B cell (primary cell): ENCODE measurements around the gene RNU6-7. TPM values are rescaled to one million over a fixed set of nuclear protein-coding genes. Genes with fewer than 3 reads are reported as not detected.

Experiments used
- ATAC-seq: fragments of 200-7000 bp; cut with Tn5 transposase; one replicate; pipeline ENCODE4 v1.10.0; 2021; ENCODE audit warnings: low read depth, mild to moderate bottlenecking, moderate number of reproducible peaks, moderate library complexity
- CTCF ChIA-PET: fragments of 350-600 bp; sonication (Branson Sonifier 250); formaldehyde crosslinking; loops from one replicate; lab custom pipeline; 2021; ENCODE audit warnings: antibody characterized with exemption, inconsistent platforms; lab: Charles Lee
- POLR2A ChIA-PET: fragments of 350-600 bp; sonication (Branson Sonifier 250); formaldehyde crosslinking; loops from one replicate; lab custom pipeline; 2021; ENCODE audit warnings: antibody characterized with exemption; lab: Charles Lee
- DNase-seq: peaks from one replicate; pipeline ENCODE4 v3.0.0; 2013
- H2AFZ ChIP-seq: 2 replicates; pipeline ENCODE4 v1.6.1; 2012; ENCODE audit warnings: mild to moderate bottlenecking, low read depth, low read length; ENCODE audit not compliant: insufficient read depth, poor library complexity, severe bottlenecking
- H3K27ac ChIP-seq, 2 donors: 1 replicate in 1 of 2; 2 replicates in 1 of 2; pipeline ENCODE4 v1.5.1; 2012 to 2013; ENCODE audit warnings: low read length in 2 of 2, mild to moderate bottlenecking in 2 of 2, moderate library complexity in 1 of 2
- H3K27me3 ChIP-seq, 4 experiments: fragments of 200-600 bp in 1 of 4; sonication (generic) in 1 of 4; replicated peaks in 1 of 4; 1 replicate in 2 of 4; 2 replicates in 2 of 4; pipeline versions ENCODE4 v1.6.1 to v1.7.0; 2013 to 2016; ENCODE audit warnings: low read length in 3 of 4, mild to moderate bottlenecking in 2 of 4, mixed read lengths in 1 of 4, moderate library complexity in 1 of 4; ENCODE audit not compliant: insufficient read depth in 4 of 4, control insufficient read depth in 3 of 4; ENCODE audit errors: control extremely low read depth in 1 of 4
- H3K36me3 ChIP-seq, 2 experiments: replicated peaks in 1 of 2; 1 replicate in 1 of 2; 2 replicates in 1 of 2; pipeline versions ENCODE4 v1.6.1 to v1.7.1; 2013; ENCODE audit warnings: low read length in 1 of 2; ENCODE audit not compliant: insufficient read depth in 2 of 2, control insufficient read depth in 1 of 2; ENCODE audit errors: control extremely low read depth in 1 of 2, extremely low read depth in 1 of 2
- H3K4me1 ChIP-seq, 2 donors: fragments of 200-600 bp in 1 of 2; sonication (generic) in 1 of 2; 1 replicate in 1 of 2; 2 replicates in 1 of 2; pipeline versions ENCODE4 v1.5.1 to v1.6.1; 2013 to 2017; ENCODE audit warnings: low read length in 2 of 2; ENCODE audit not compliant: control insufficient read depth in 2 of 2, insufficient read depth in 2 of 2
- H3K4me2 ChIP-seq: replicated peaks from 2 replicates; pipeline ENCODE3; 2012; ENCODE audit warnings: mild to moderate bottlenecking, low read depth, low read length; ENCODE audit not compliant: poor library complexity, severe bottlenecking
- H3K4me3 ChIP-seq, 5 experiments: fragments of 200-600 bp in 1 of 5; sonication (generic) in 1 of 5; 1 replicate in 3 of 5; 2 replicates in 2 of 5; pipeline versions ENCODE4 v1.5.1 to v1.7.0; 2011 to 2016; ENCODE audit warnings: low read length in 4 of 5, mild to moderate bottlenecking in 4 of 5, low read depth in 2 of 5, control low read depth in 1 of 5, moderate library complexity in 1 of 5; ENCODE audit not compliant: insufficient read depth in 1 of 5; ENCODE audit errors: control extremely low read depth in 1 of 5, extremely low read depth in 1 of 5
- H3K79me2 ChIP-seq: fragments of 200-600 bp; sonication (generic); one replicate; pipeline ENCODE4 v1.6.0; 2016; ENCODE audit warnings: low read length; ENCODE audit not compliant: control insufficient read depth, insufficient read depth
- H3K9ac ChIP-seq: fragments of 200-600 bp; sonication (generic); 2 replicates; pipeline ENCODE4 v1.6.1; 2017; ENCODE audit warnings: mild to moderate bottlenecking, low read length, moderate library complexity
- H3K9me3 ChIP-seq, 3 donors: one replicate each; pipeline versions ENCODE4 v1.6.1 to v1.7.1; 2013; ENCODE audit warnings: low read length in 2 of 3; ENCODE audit not compliant: control insufficient read depth in 2 of 3, insufficient read depth in 1 of 3; ENCODE audit errors: control extremely low read depth in 1 of 3
- H4K20me1 ChIP-seq: 2 replicates; pipeline ENCODE4 v1.6.0; 2012; ENCODE audit warnings: mild to moderate bottlenecking, low read length; ENCODE audit not compliant: insufficient read depth, control insufficient read depth, poor library complexity, severe bottlenecking
- H3K27ac Mint-ChIP-seq: one replicate; pipeline ENCODE4 v1.8.0; 2021; ENCODE audit warnings: mixed read lengths
- H3K27me3 Mint-ChIP-seq: one replicate; pipeline ENCODE4 v1.8.0; 2021; ENCODE audit warnings: mixed read lengths
- H3K4me1 Mint-ChIP-seq: one replicate; pipeline ENCODE4 v1.8.0; 2021; ENCODE audit warnings: mixed read lengths
- H3K4me3 Mint-ChIP-seq: one replicate; pipeline ENCODE4 v1.8.0; 2021; ENCODE audit warnings: mixed read lengths
- H3K9me3 Mint-ChIP-seq: one replicate; pipeline ENCODE4 v1.8.0; 2022; ENCODE audit warnings: mixed read lengths; ENCODE audit not compliant: insufficient read depth
- EZH2 ChIP-seq: IDR thresholded peaks from 2 replicates; pipeline ENCODE4 v1.6.1; 2012; ENCODE audit warnings: borderline replicate concordance, low read depth, mild to moderate bottlenecking, moderate library complexity, low read length; ENCODE audit not compliant: insufficient read depth, poor library complexity, severe bottlenecking
- WGBS: methylation state at CpG from one replicate; pipeline ENCODE4 v1.1.5; 2013; ENCODE audit warnings: missing lambda C conversion rate; ENCODE audit not compliant: insufficient coverage; 5-methylcytosine and 5-hydroxymethylcytosine counted together
- intact Hi-C: fragments of 100-400 bp; cut with micrococcal nuclease; formaldehyde crosslinking; loops from one replicate; pipeline ENCODE4 v1.10.0; 2022
- polyA plus RNA-seq: library from polyadenylated mRNA; depleted of rRNA; stranded (reverse); fragments of >200 nt; gene quantifications from 2 replicates; pipeline ENCODE4 v1.2.3, GENCODE V29; 2012
- total RNA-seq, 2 donors: library from RNA; stranded (reverse); fragments of 120-200 nt in 1 of 2; gene quantifications; 1 replicate in 1 of 2; 2 replicates in 1 of 2; pipeline versions ENCODE4 v1.2.3 to v1.2.4, GENCODE V29; 2013 to 2022
- TF ChIP-seq, protein P1 (sequence below): fragments of 200-600 bp; IDR thresholded peaks from one replicate; pipeline ENCODE4 v1.8.0; 2022; ENCODE audit warnings: antibody characterized with exemption, mild to moderate bottlenecking

The RNU6-7 gene
- total and polyA plus RNA-seq, 2 donors (not counting 1 experiment from before 2014, with no cell fraction given): not detected

GRCh38 chr14:32244404-32244803 lies 42.6 kb downstream of the RNU6-7 start:
- ATAC-seq (no peak), DNase-seq (no peak)
- H3K27ac ChIP-seq: no peak overlapping the region
- CTCF ChIA-PET: interaction anchor here (0.7 to 4.3 kb wide), 7 partner anchors 9 to 734 kb away, joined by 3 to 32 read pairs (median 9); partner anchors contain the start of gene RNU6-8
- no peaks in the 10 kb centered on the region for H4K20me1 ChIP-seq
- Mint-ChIP-seq H3K27me3 (peaks cover 12% of the 10 kb centered on the region), H3K27ac (no peak overlapping the region), H3K4me1 (no peaks in the 10 kb centered on the region), H3K4me3 (no peak overlapping the region), H3K9me3 (no peaks in the 10 kb centered on the region)
- no peaks in the 10 kb centered on the region for H3K36me3 ChIP-seq
- H3K4me2 ChIP-seq: no peak overlapping the region
- no peak overlapping the region for H2AFZ ChIP-seq
- no peaks in the 10 kb centered on the region for H3K4me1 ChIP-seq
- intact Hi-C loops: no loop called here
- H3K9me3 ChIP-seq: peaks cover 0 to 5% (median 0%) of the 10 kb centered on the region in 3 donors
- no peak for TF ChIP-seq EZH2
- TF ChIP-seq, protein P1, sequence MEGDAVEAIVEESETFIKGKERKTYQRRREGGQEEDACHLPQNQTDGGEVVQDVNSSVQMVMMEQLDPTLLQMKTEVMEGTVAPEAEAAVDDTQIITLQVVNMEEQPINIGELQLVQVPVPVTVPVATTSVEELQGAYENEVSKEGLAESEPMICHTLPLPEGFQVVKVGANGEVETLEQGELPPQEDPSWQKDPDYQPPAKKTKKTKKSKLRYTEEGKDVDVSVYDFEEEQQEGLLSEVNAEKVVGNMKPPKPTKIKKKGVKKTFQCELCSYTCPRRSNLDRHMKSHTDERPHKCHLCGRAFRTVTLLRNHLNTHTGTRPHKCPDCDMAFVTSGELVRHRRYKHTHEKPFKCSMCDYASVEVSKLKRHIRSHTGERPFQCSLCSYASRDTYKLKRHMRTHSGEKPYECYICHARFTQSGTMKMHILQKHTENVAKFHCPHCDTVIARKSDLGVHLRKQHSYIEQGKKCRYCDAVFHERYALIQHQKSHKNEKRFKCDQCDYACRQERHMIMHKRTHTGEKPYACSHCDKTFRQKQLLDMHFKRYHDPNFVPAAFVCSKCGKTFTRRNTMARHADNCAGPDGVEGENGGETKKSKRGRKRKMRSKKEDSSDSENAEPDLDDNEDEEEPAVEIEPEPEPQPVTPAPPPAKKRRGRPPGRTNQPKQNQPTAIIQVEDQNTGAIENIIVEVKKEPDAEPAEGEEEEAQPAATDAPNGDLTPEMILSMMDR: no peak
- no peaks in the 10 kb centered on the region for H3K79me2 ChIP-seq
- H3K9ac ChIP-seq: no peak overlapping the region
- H3K4me3 ChIP-seq: no peak overlapping the region
- no peaks in the 10 kb centered on the region for H3K27me3 ChIP-seq
- POLR2A ChIA-PET: no interaction called here

DNA sequence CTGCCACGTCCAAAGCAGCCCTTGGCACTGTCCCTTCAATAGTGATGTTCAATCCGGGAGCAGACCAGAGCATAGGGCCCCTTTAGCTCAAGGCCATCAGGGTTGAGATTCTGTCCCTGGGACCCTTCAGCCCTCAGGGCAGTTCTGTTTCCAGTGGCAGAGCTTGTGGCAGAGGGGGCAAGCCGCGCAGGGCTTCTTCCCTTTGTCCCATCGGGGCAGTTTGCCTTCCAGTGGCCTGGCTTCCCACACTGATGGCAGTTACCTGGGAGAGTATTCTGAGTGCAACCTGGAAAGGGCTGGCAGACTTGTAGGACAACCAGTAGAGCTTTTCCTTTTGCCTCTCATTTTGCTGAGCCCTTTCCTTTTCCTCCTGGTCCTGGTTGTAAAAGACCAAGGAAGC lies 44.9 kb downstream of the RNU6-7 start:
- 93% methylated on average over 5 of the region's 5 CpGs for WGBS
- H3K27me3 ChIP-seq: no peaks in the 10 kb centered on the region
- H3K4me1 ChIP-seq: peaks cover 0 to under 1% of the 10 kb centered on the region in 2 donors
- no peaks in the 10 kb centered on the region for H3K9me3 Mint-ChIP-seq
- H2AFZ ChIP-seq: no peak overlapping the region
- H3K79me2 ChIP-seq: no peaks in the 10 kb centered on the region
- no peak overlapping the region for H3K27ac Mint-ChIP-seq
- H3K36me3 ChIP-seq: no peaks in the 10 kb centered on the region
- H4K20me1 ChIP-seq: no peaks in the 10 kb centered on the region
- no peak overlapping the region for H3K4me3 ChIP-seq
- no peak overlapping the region for H3K27ac ChIP-seq
- H3K4me3 Mint-ChIP-seq: no peak overlapping the region
- H3K9ac ChIP-seq: no peak overlapping the region
- CTCF ChIA-PET: interaction anchor here (3.4 to 8.7 kb wide), 3 partner anchors 173 to 320 kb away, joined by 23 to 303 read pairs (median 32); partner anchors contain the start of gene ARHGAP5
- H3K4me2 ChIP-seq: no peak overlapping the region
- POLR2A ChIA-PET: no interaction called here
- H3K9me3 ChIP-seq: no peaks in the 10 kb centered on the region
- DNase-seq (no peak), ATAC-seq (no peak)
- H3K4me1 Mint-ChIP-seq: no peaks in the 10 kb centered on the region
- peaks cover 3% of the 10 kb centered on the region for H3K27me3 Mint-ChIP-seq
- intact Hi-C loops: no loop called here
- TF ChIP-seq EZH2: no peak
- TF ChIP-seq, protein P1: no peak
